ENCODE data around the gene KLRG1.

KLRG1 gene

DNA sequence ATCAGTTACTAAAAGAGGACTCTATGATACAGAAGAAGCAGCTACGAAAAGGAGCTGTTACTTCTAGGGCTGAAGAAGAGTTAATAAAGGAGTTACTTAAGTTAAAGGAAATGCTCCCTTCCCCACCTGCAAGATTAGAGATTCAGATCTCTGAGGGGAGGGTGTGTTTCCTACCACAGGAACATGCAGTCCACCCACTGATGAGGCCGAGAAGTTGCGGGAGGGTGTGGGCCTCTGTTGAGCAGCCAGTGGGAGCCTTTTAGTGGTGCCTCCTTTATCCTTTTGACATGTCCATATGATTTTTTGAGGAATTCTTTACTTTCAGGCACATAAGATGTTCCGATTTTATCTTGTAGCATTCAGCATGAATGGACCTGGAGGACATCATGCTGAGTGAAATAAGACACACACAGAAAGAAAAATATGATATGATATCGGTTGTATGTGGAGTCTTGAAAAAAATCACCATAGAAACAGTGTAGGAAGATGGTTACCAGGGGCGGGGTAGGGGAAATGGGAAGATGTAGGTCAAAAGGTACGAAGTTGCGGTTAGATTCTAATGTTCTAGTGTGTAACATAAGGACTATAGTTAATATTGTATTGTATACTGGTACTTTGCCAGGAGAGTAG is 35.5 kb upstream of the KLRG1 start:
- TF ChIP-seq RARB (CRISPR knock-in tag; IDR thresholded peaks at IDR 0.05), result no peak
- TF ChIP-seq TOX (CRISPR knock-in tag; IDR thresholded peaks at IDR 0.05; ENCODE audit: borderline replicate concordance), result no peak
- no peak for TF ChIP-seq SNAI2 (CRISPR knock-in tag; IDR thresholded peaks at IDR 0.05)
- no peak for TF ChIP-seq BACH2 (CRISPR knock-in tag; IDR thresholded peaks at IDR 0.05; ENCODE audit: borderline replicate concordance)
- TF ChIP-seq ZNF70 (CRISPR knock-in tag; IDR thresholded peaks at IDR 0.05), result no peak
- no peak for TF ChIP-seq GLIS3 (CRISPR knock-in tag; IDR thresholded peaks at IDR 0.05)
- TF ChIP-seq TCF4 (CRISPR knock-in tag; IDR thresholded peaks at IDR 0.05; ENCODE audit: borderline replicate concordance), result no peak
- ATAC-seq, result no peak

- ATAC-seq, result no peak
Measured at GRCh38 chr12:8956073-8956472, 33.3 kb upstream of the KLRG1 start.

GRCh38 chr12:8956772-8957171 is 32.6 kb upstream of the KLRG1 start:
- no peak for ATAC-seq
- TF ChIP-seq ZNF70 (CRISPR knock-in tag; IDR thresholded peaks at IDR 0.05), result no peak
- no peak for TF ChIP-seq ZNF8 (CRISPR knock-in tag; IDR thresholded peaks at IDR 0.05)
- TF ChIP-seq, protein P1, sequence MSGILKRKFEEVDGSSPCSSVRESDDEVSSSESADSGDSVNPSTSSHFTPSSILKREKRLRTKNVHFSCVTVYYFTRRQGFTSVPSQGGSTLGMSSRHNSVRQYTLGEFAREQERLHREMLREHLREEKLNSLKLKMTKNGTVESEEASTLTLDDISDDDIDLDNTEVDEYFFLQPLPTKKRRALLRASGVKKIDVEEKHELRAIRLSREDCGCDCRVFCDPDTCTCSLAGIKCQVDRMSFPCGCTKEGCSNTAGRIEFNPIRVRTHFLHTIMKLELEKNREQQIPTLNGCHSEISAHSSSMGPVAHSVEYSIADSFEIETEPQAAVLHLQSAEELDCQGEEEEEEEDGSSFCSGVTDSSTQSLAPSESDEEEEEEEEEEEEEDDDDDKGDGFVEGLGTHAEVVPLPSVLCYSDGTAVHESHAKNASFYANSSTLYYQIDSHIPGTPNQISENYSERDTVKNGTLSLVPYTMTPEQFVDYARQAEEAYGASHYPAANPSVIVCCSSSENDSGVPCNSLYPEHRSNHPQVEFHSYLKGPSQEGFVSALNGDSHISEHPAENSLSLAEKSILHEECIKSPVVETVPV (CRISPR knock-in tag; IDR thresholded peaks at IDR 0.05), result no peak
- TF ChIP-seq BACH2 (CRISPR knock-in tag; IDR thresholded peaks at IDR 0.05; ENCODE audit: borderline replicate concordance), result no peak
- TF ChIP-seq PPARA (CRISPR knock-in tag; IDR thresholded peaks at IDR 0.05; ENCODE audit: borderline replicate concordance), result no peak

More at GRCh38 chr12:8956073-8956472, 33.3 kb upstream of the KLRG1 start:
- no peak for TF ChIP-seq ZNF70 (CRISPR knock-in tag; IDR thresholded peaks at IDR 0.05)
- TF ChIP-seq, protein P2, sequence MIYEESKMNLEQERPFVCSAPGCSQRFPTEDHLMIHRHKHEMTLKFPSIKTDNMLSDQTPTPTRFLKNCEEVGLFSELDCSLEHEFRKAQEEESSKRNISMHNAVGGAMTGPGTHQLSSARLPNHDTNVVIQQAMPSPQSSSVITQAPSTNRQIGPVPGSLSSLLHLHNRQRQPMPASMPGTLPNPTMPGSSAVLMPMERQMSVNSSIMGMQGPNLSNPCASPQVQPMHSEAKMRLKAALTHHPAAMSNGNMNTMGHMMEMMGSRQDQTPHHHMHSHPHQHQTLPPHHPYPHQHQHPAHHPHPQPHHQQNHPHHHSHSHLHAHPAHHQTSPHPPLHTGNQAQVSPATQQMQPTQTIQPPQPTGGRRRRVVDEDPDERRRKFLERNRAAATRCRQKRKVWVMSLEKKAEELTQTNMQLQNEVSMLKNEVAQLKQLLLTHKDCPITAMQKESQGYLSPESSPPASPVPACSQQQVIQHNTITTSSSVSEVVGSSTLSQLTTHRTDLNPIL (CRISPR knock-in tag; IDR thresholded peaks at IDR 0.05; ENCODE audit: low read depth), result no peak
- no peak for TF ChIP-seq ZFP3 (CRISPR knock-in tag; IDR thresholded peaks at IDR 0.05)
- no peak for TF ChIP-seq ESRRG (CRISPR knock-in tag; IDR thresholded peaks at IDR 0.05)
- no peak for TF ChIP-seq GLIS3 (CRISPR knock-in tag; IDR thresholded peaks at IDR 0.05)
- no peak for TF ChIP-seq TOX (CRISPR knock-in tag; IDR thresholded peaks at IDR 0.05; ENCODE audit: borderline replicate concordance)
- no peak for TF ChIP-seq ZC3H10 (CRISPR knock-in tag; IDR thresholded peaks at IDR 0.05)
- no peak for TF ChIP-seq PPARA (CRISPR knock-in tag; IDR thresholded peaks at IDR 0.05; ENCODE audit: borderline replicate concordance)
- no peak for TF ChIP-seq RARB (CRISPR knock-in tag; IDR thresholded peaks at IDR 0.05)
- TF ChIP-seq TCF4 (CRISPR knock-in tag; IDR thresholded peaks at IDR 0.05; ENCODE audit: borderline replicate concordance), result no peak
- no peak for TF ChIP-seq ZNF565 (CRISPR knock-in tag; conservative IDR thresholded peaks at IDR 0.05; ENCODE audit: low read depth)
- no peak for TF ChIP-seq CSDC2 (CRISPR knock-in tag; IDR thresholded peaks at IDR 0.05)

DNA sequence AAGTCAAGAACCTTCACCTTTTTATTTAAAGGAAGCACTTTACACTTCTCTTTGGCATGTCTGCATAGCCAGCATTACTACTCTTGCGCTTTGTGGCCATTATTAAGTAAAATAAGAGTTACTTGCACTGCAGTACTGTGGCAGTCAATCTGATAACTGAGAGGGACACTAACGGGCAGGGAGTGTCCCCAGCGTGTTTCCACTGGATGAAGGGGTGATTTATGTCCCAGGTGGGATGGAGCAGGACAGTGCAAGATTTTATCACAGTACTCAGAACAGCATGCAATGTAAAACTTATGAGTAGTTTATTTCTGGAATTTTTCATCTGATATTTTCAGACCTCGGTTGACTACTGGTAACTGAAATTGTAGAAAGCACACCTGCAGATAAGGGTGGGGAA is 31.8 kb upstream of the KLRG1 start:
- ATAC-seq, result no peak
- TF ChIP-seq BACH2 (CRISPR knock-in tag; IDR thresholded peaks at IDR 0.05; ENCODE audit: borderline replicate concordance) (no peak), TSHZ2 (CRISPR knock-in tag; IDR thresholded peaks at IDR 0.05) (no peak), RARB (CRISPR knock-in tag; IDR thresholded peaks at IDR 0.05) (no peak), ISL1 (CRISPR knock-in tag; IDR thresholded peaks at IDR 0.05) (no peak), ZNF8 (CRISPR knock-in tag; IDR thresholded peaks at IDR 0.05) (no peak), TOX (CRISPR knock-in tag; IDR thresholded peaks at IDR 0.05; ENCODE audit: borderline replicate concordance) (no peak), PPARA (CRISPR knock-in tag; IDR thresholded peaks at IDR 0.05; ENCODE audit: borderline replicate concordance) (no peak), ARNTL (CRISPR knock-in tag; IDR thresholded peaks at IDR 0.05; ENCODE audit: borderline replicate concordance, low read depth) (no peak), SNAI2 (CRISPR knock-in tag; IDR thresholded peaks at IDR 0.05) (no peak), TCF4 (CRISPR knock-in tag; IDR thresholded peaks at IDR 0.05; ENCODE audit: borderline replicate concordance) (no peak), ZFP30 (CRISPR knock-in tag; IDR thresholded peaks at IDR 0.05) (no peak), ZC3H10 (CRISPR knock-in tag; IDR thresholded peaks at IDR 0.05) (no peak), OSR1 (CRISPR knock-in tag; IDR thresholded peaks at IDR 0.05) (no peak), ZNF70 (CRISPR knock-in tag; IDR thresholded peaks at IDR 0.05) (no peak), CSDC2 (CRISPR knock-in tag; IDR thresholded peaks at IDR 0.05) (no peak), ZNF565 (CRISPR knock-in tag; conservative IDR thresholded peaks at IDR 0.05; ENCODE audit: low read depth) (no peak)
- TF ChIP-seq, protein P1 (CRISPR knock-in tag; IDR thresholded peaks at IDR 0.05), result no peak
- TF ChIP-seq, protein P3, sequence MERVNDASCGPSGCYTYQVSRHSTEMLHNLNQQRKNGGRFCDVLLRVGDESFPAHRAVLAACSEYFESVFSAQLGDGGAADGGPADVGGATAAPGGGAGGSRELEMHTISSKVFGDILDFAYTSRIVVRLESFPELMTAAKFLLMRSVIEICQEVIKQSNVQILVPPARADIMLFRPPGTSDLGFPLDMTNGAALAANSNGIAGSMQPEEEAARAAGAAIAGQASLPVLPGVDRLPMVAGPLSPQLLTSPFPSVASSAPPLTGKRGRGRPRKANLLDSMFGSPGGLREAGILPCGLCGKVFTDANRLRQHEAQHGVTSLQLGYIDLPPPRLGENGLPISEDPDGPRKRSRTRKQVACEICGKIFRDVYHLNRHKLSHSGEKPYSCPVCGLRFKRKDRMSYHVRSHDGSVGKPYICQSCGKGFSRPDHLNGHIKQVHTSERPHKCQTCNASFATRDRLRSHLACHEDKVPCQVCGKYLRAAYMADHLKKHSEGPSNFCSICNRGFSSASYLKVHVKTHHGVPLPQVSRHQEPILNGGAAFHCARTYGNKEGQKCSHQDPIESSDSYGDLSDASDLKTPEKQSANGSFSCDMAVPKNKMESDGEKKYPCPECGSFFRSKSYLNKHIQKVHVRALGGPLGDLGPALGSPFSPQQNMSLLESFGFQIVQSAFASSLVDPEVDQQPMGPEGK (CRISPR knock-in tag; IDR thresholded peaks at IDR 0.05; ENCODE audit: borderline replicate concordance), result no peak
- TF ChIP-seq, protein P2 (CRISPR knock-in tag; IDR thresholded peaks at IDR 0.05; ENCODE audit: low read depth), result no peak

Measured in SK-N-SH treated with all-trans-retinoic acid at 6 μM for 48 hours (cell line).